ENCODE data around the gene OR8B3. TPM values are rescaled to one million over a fixed set of nuclear protein-coding genes. Genes with fewer than 3 reads are reported as not detected.
"Not testable (repeated sequence)": the region's sequence is repeated elsewhere in the genome, so short reads cannot be mapped to it uniquely, and the experiment has no call there.

Gene OR8B3
- total RNA-seq, 4 donors from 2014 or later, result not detected

- no peak for DNase-seq
- no peak within 1 kb of the TSS for H3K4me3 ChIP-seq
- no peaks in the 10 kb centered on the region for H3K36me3 ChIP-seq
- H3K9me3 ChIP-seq, result no peaks in the 10 kb centered on the region
- H3K27ac ChIP-seq, result no peak within 1 kb of the TSS
- no peaks in the 10 kb centered on the region for H3K27me3 ChIP-seq
- intact Hi-C loops (cut with DNase I; ENCODE audit: low total_unique reads), result no loop called here
- no peak for TF ChIP-seq POLR2A (IDR thresholded peaks at IDR 0.05)
- TF ChIP-seq, protein P1, sequence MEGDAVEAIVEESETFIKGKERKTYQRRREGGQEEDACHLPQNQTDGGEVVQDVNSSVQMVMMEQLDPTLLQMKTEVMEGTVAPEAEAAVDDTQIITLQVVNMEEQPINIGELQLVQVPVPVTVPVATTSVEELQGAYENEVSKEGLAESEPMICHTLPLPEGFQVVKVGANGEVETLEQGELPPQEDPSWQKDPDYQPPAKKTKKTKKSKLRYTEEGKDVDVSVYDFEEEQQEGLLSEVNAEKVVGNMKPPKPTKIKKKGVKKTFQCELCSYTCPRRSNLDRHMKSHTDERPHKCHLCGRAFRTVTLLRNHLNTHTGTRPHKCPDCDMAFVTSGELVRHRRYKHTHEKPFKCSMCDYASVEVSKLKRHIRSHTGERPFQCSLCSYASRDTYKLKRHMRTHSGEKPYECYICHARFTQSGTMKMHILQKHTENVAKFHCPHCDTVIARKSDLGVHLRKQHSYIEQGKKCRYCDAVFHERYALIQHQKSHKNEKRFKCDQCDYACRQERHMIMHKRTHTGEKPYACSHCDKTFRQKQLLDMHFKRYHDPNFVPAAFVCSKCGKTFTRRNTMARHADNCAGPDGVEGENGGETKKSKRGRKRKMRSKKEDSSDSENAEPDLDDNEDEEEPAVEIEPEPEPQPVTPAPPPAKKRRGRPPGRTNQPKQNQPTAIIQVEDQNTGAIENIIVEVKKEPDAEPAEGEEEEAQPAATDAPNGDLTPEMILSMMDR (IDR thresholded peaks at IDR 0.05), result no peak
- no peaks in the 10 kb centered on the region for H3K4me1 ChIP-seq
These were observed 25.6 kb upstream of the OR8B3 start, which contains the start of gene OR8B4 for GRCh38 chr11:124424384-124424921. Gene OR8B4, minus strand, starts transcription at chr11:124424871. Its CDS starts 0 bp downstream, at chr11:124424871.

DNA sequence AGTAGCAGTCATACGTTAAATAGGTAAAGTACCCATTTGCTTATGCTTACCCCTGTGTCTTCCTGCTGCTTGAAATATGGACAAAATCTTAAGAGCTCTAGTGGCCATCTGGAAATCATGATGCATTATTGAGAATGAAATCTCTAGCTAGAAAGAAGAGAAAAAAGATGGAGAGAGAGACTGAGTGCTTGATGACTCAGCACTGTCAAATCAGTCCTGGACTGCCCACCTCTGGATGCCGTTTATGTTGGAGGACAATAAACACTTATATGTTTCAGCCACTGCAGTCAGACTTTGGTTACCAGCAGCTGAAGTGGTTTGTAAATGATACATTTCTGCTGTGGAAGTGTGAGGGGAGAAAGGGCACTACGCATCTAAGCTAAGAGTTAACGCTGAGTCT lies 22.2 kb upstream of the OR8B3 start:
- intact Hi-C loops (cut with DNase I; ENCODE audit: low total_unique reads), result no loop called here
- Histone ChIP-seq H3K27ac (no peak overlapping the region), H3K4me1 (no peaks in the 10 kb centered on the region), H3K36me3 (peaks cover 0 to 3% of the 10 kb centered on the region in 2 donors), H3K9me3 (no peaks in the 10 kb centered on the region), H3K4me3 (no peak overlapping the region), H3K27me3 (no peaks in the 10 kb centered on the region)
- DNase-seq, result no peak
- TF ChIP-seq, protein P1 (IDR thresholded peaks at IDR 0.05), result no peak
- TF ChIP-seq POLR2A (IDR thresholded peaks at IDR 0.05), result no peak

GRCh38 chr11:124415356-124415923 lies 16.6 kb upstream of the OR8B3 start:
- H3K27ac ChIP-seq, result no peak overlapping the region
- H3K4me1 ChIP-seq, result no peaks in the 10 kb centered on the region
- TF ChIP-seq, protein P1 (IDR thresholded peaks at IDR 0.05), result peak in 3 of 4 experiments; percentile 16 to 38 (median 18)
- TF ChIP-seq POLR2A (IDR thresholded peaks at IDR 0.05), result no peak
- no peak overlapping the region for H3K4me3 ChIP-seq
- intact Hi-C loops (cut with DNase I; ENCODE audit: low total_unique reads), result no loop called here
- peaks cover 0 to 3% of the 10 kb centered on the region in 2 donors for H3K36me3 ChIP-seq
- no peaks in the 10 kb centered on the region for H3K9me3 ChIP-seq
- no peaks in the 10 kb centered on the region for H3K27me3 ChIP-seq
- no peak for DNase-seq

GRCh38 chr11:124409906-124410305 lies 11.1 kb upstream of the OR8B3 start:
- intact Hi-C loops (cut with DNase I; ENCODE audit: low total_unique reads), result no loop called here
- H3K4me1 ChIP-seq, result no peaks in the 10 kb centered on the region
- no peak for DNase-seq
- TF ChIP-seq, protein P1 (IDR thresholded peaks at IDR 0.05), result no peak
- no peak for TF ChIP-seq POLR2A (IDR thresholded peaks at IDR 0.05)
- H3K9me3 ChIP-seq, result no peaks in the 10 kb centered on the region
- H3K27me3 ChIP-seq, result no peaks in the 10 kb centered on the region
- no peaks in the 10 kb centered on the region for H3K36me3 ChIP-seq
- no peak overlapping the region for H3K4me3 ChIP-seq
- no peak overlapping the region for H3K27ac ChIP-seq

GRCh38 chr11:124405581-124405980 lies 6.8 kb upstream of the OR8B3 start:
- DNase-seq, result no peak
- Histone ChIP-seq H3K27me3 (no peaks in the 10 kb centered on the region), H3K9me3 (no peaks in the 10 kb centered on the region), H3K4me3 (no peak overlapping the region), H3K4me1 (no peaks in the 10 kb centered on the region), H3K36me3 (no peaks in the 10 kb centered on the region), H3K27ac (no peak overlapping the region)
- intact Hi-C loops (cut with DNase I; ENCODE audit: low total_unique reads), result no loop called here
- TF ChIP-seq POLR2A (IDR thresholded peaks at IDR 0.05), result no peak
- TF ChIP-seq, protein P1 (IDR thresholded peaks at IDR 0.05), result no peak

GRCh38 chr11:124403186-124403585 lies 4.4 kb upstream of the OR8B3 start:
- H3K9me3 ChIP-seq; H3K27ac ChIP-seq; intact Hi-C loops (cut with DNase I; ENCODE audit: low total_unique reads); H3K4me3 ChIP-seq; DNase-seq; H3K4me1 ChIP-seq; H3K36me3 ChIP-seq; H3K27me3 ChIP-seq: not testable (repeated sequence)
